ENCODE measurements around the gene CARD10.

DNA sequence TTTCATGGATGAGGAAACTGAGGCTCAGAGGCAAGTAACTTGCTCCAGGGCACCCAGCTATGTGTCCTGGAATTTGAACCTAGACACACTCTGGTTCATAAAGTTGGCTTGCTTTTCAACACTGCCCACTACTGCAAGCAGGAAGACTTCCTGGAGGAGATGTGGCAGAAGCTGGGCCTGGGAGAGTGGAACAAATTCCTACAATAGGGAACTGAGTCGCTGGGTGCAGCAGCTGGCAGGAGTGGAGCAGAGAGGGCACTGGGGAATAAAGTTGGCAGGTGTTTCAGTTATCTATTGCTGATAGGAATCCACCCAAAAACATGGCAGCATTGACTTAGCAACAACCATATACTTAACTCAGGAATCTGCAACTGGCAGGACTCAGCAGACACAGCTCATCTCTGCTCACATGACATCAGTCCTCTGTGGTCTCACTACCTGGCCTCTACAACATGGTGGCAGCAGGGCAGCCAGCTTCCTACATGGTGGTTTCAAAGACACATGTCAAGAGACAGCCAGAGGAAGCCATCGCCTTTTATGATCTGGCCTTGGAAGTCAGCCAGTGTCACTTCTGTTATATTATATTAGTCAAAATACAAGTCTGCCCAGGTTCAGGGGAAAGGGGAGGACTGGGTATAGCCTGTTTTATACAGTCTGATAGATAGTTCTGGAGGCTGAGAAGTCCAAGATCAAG is 10.6 kb upstream of the CARD10 start:
- TF ChIP-seq CTCF (IDR thresholded peaks at IDR 0.05 in 4 of 5, conservative IDR thresholded peaks at IDR 0.05 in 1 of 5) = no peak
- no peak for TF ChIP-seq POLR2A (IDR thresholded peaks at IDR 0.05)
